ENCODE results near the gene DNAJC9.

GRCh38 chr10:73211106-73211811 is 35.8 kb downstream of the DNAJC9 start:
- TF ChIP-seq CTCF (IDR thresholded peaks at IDR 0.05; ENCODE audit: poor library complexity, severe bottlenecking), result no peak
- no peak for TF ChIP-seq POLR2AphosphoS5 (IDR thresholded peaks at IDR 0.05)
- TF ChIP-seq EP300 (conservative IDR thresholded peaks at IDR 0.05; ENCODE audit: poor library complexity, severe bottlenecking), result no peak
- TF ChIP-seq EZH2 (IDR thresholded peaks at IDR 0.05; ENCODE audit: borderline replicate concordance, insufficient read depth, low read length, poor library complexity, severe bottlenecking), result no peak
- TF ChIP-seq REST (IDR thresholded peaks at IDR 0.05; ENCODE audit: borderline replicate concordance), result no peak
- TF ChIP-seq TAF1 (IDR thresholded peaks at IDR 0.05; ENCODE audit: low read depth), result no peak
- TF ChIP-seq SMC3 (conservative IDR thresholded peaks at IDR 0.05; ENCODE audit: poor library complexity), result no peak

Data from neural cell (in vitro differentiated cells).